ENCODE measurements around the gene CCR2.

CCR2 gene

GRCh38 chr3:46361408-46362283, 7.7 kb downstream of the CCR2 start:
- Histone ChIP-seq H3K36me3 (replicated peaks; ENCODE audit: low read depth, low read length) (no peaks in the 10 kb centered on the region), H2AFZ (ENCODE audit: low read depth, low read length) (no peak overlapping the region), H3K27ac (ENCODE audit: low read length) (peak overlapping the region; percentile 87), H3K79me2 (ENCODE audit: low read length) (no peaks in the 10 kb centered on the region), H3K9me3 (ENCODE audit: insufficient read depth, low read length) (no peaks in the 10 kb centered on the region), H3K9ac (ENCODE audit: low read length) (peak overlapping the region; percentile 42), H3K4me2 (ENCODE audit: low read length) (peak overlapping the region; percentile 80), H3K4me3 (ENCODE audit: low read length) (peak overlapping the region; percentile 53), H4K20me1 (ENCODE audit: insufficient read depth, low read length) (no peaks in the 10 kb centered on the region), H3K27me3 (ENCODE audit: low read depth, low read length) (peaks cover 28% of the 10 kb centered on the region), H3K4me1 (ENCODE audit: low read length) (peaks cover 87% of the 10 kb centered on the region)
- TF ChIP-seq EZH2phosphoT487 (IDR thresholded peaks at IDR 0.05; ENCODE audit: low read depth), result no peak
- TF ChIP-seq, protein P1, sequence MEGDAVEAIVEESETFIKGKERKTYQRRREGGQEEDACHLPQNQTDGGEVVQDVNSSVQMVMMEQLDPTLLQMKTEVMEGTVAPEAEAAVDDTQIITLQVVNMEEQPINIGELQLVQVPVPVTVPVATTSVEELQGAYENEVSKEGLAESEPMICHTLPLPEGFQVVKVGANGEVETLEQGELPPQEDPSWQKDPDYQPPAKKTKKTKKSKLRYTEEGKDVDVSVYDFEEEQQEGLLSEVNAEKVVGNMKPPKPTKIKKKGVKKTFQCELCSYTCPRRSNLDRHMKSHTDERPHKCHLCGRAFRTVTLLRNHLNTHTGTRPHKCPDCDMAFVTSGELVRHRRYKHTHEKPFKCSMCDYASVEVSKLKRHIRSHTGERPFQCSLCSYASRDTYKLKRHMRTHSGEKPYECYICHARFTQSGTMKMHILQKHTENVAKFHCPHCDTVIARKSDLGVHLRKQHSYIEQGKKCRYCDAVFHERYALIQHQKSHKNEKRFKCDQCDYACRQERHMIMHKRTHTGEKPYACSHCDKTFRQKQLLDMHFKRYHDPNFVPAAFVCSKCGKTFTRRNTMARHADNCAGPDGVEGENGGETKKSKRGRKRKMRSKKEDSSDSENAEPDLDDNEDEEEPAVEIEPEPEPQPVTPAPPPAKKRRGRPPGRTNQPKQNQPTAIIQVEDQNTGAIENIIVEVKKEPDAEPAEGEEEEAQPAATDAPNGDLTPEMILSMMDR (IDR thresholded peaks at IDR 0.05; ENCODE audit: low read depth, low read length), result no peak

- no peak overlapping the region for H3K27ac ChIP-seq (ENCODE audit: low read length)
- no peak overlapping the region for H3K4me2 ChIP-seq (ENCODE audit: low read length)
- H2AFZ ChIP-seq (ENCODE audit: low read depth, low read length), result no peak overlapping the region
- H3K4me1 ChIP-seq (ENCODE audit: low read length), result peaks cover 78% of the 10 kb centered on the region
- H3K9me3 ChIP-seq (ENCODE audit: insufficient read depth, low read length), result no peaks in the 10 kb centered on the region
- no peaks in the 10 kb centered on the region for H3K36me3 ChIP-seq (replicated peaks; ENCODE audit: low read depth, low read length)
- no peak for TF ChIP-seq EZH2phosphoT487 (IDR thresholded peaks at IDR 0.05; ENCODE audit: low read depth)
- TF ChIP-seq, protein P1 (IDR thresholded peaks at IDR 0.05; ENCODE audit: low read depth, low read length), result no peak
- H3K27me3 ChIP-seq (ENCODE audit: low read depth, low read length), result peaks cover 36% of the 10 kb centered on the region
- no peak overlapping the region for H3K4me3 ChIP-seq (ENCODE audit: low read length)
- H3K79me2 ChIP-seq (ENCODE audit: low read length), result no peaks in the 10 kb centered on the region
- H3K9ac ChIP-seq (ENCODE audit: low read length), result no peak overlapping the region
- no peaks in the 10 kb centered on the region for H4K20me1 ChIP-seq (ENCODE audit: insufficient read depth, low read length)
Measured at GRCh38 chr3:46365041-46365440, 11.1 kb downstream of the CCR2 start.

GRCh38 chr3:46365737-46366524, 12.0 kb downstream of the CCR2 start:
- no peak for TF ChIP-seq EZH2phosphoT487 (IDR thresholded peaks at IDR 0.05; ENCODE audit: low read depth)
- TF ChIP-seq, protein P1 (IDR thresholded peaks at IDR 0.05; ENCODE audit: low read depth, low read length), result no peak
- Histone ChIP-seq H3K9me3 (ENCODE audit: insufficient read depth, low read length) (no peaks in the 10 kb centered on the region), H3K27me3 (ENCODE audit: low read depth, low read length) (peaks cover 45% of the 10 kb centered on the region), H3K79me2 (ENCODE audit: low read length) (no peaks in the 10 kb centered on the region), H3K9ac (ENCODE audit: low read length) (no peak overlapping the region), H3K4me3 (ENCODE audit: low read length) (no peak overlapping the region), H3K36me3 (replicated peaks; ENCODE audit: low read depth, low read length) (no peaks in the 10 kb centered on the region), H3K4me1 (ENCODE audit: low read length) (peaks cover 78% of the 10 kb centered on the region), H2AFZ (ENCODE audit: low read depth, low read length) (no peak overlapping the region), H3K4me2 (ENCODE audit: low read length) (no peak overlapping the region), H4K20me1 (ENCODE audit: insufficient read depth, low read length) (no peaks in the 10 kb centered on the region), H3K27ac (ENCODE audit: low read length) (no peak overlapping the region)

DNA sequence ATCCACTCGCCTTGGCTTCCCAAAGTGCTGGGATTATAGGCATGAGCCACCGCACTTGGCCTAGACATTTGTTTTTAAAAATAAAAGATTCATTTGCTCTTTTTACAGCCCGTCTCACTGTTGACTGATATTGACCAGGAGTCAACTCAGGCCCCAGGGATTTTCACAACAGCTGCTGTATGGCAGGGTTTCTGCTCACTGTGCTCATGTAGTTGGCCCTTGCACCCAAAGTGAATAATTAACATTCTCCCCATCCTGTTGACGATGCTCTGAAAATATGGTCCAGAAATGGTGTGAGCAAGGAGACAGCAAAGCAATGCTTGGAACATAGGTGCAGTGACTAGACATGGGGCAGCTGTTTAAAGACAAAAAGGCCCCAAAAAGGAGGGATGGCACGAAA, 13.9 kb downstream of the CCR2 start:
- Histone ChIP-seq H3K36me3 (replicated peaks; ENCODE audit: low read depth, low read length) (no peaks in the 10 kb centered on the region), H3K9me3 (ENCODE audit: insufficient read depth, low read length) (no peaks in the 10 kb centered on the region), H3K27ac (ENCODE audit: low read length) (peak overlapping the region; percentile 19; the same call in 1 of the 2 replicates), H2AFZ (ENCODE audit: low read depth, low read length) (0 out of 2 replicates have a peak overlapping the region, but pooled peaks have one; percentile 50), H3K79me2 (ENCODE audit: low read length) (no peaks in the 10 kb centered on the region), H3K4me2 (ENCODE audit: low read length) (peak overlapping the region; percentile 77; the same call in 1 of the 2 replicates), H3K9ac (ENCODE audit: low read length) (peak overlapping the region; percentile 25; the same call in 1 of the 2 replicates), H3K4me3 (ENCODE audit: low read length) (no peak overlapping the region), H3K27me3 (ENCODE audit: low read depth, low read length) (peaks cover 53% of the 10 kb centered on the region), H4K20me1 (ENCODE audit: insufficient read depth, low read length) (no peaks in the 10 kb centered on the region), H3K4me1 (ENCODE audit: low read length) (peaks cover 69% of the 10 kb centered on the region)
- TF ChIP-seq EZH2phosphoT487 (IDR thresholded peaks at IDR 0.05; ENCODE audit: low read depth), result no peak
- TF ChIP-seq, protein P1 (IDR thresholded peaks at IDR 0.05; ENCODE audit: low read depth, low read length), result no peak

Data from OCI-LY3 (cell line).